ENCODE results near the gene SLCO3A1.

The SLCO3A1 gene

DNA sequence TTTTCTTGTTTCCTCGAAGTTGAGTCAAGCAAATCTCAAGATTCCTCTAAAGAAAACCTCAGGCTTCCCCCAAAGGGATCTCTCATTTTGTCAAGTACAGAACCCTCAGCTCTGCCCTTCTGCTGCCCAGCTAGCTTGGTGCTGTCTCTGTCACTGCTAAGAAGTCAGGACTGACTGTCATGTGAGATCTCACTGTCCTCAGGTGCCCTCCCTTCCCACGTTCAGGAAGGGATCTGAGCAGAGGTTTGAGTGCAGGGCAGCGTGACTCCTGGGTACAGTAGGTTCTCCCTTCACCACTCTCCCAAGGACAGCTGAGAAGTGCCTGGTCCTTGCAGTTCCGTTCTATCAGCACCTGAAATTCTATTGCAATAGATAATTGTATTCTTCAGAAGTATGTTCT, 229.7 kb downstream of the SLCO3A1 start:
- Histone ChIP-seq H3K9me3 (ENCODE audit: low read length) (no peaks in the 10 kb centered on the region), H3K27me3 (ENCODE audit: control insufficient read depth in 1 of 2, insufficient read depth in 2 of 2, low read length in 2 of 2) (no peaks in the 10 kb centered on the region), H3K4me3 (ENCODE audit: low read depth in 1 of 2, low read length in 2 of 2) (no peak overlapping the region), H3K36me3 (ENCODE audit: insufficient read depth, low read length) (no peaks in the 10 kb centered on the region), H3K4me1 (ENCODE audit: insufficient read depth, low read length) (peaks cover 9% of the 10 kb centered on the region), H3K9ac (ENCODE audit: low read length) (no peak overlapping the region), H3K27ac (ENCODE audit: low read depth, low read length) (no peak overlapping the region)

DNA sequence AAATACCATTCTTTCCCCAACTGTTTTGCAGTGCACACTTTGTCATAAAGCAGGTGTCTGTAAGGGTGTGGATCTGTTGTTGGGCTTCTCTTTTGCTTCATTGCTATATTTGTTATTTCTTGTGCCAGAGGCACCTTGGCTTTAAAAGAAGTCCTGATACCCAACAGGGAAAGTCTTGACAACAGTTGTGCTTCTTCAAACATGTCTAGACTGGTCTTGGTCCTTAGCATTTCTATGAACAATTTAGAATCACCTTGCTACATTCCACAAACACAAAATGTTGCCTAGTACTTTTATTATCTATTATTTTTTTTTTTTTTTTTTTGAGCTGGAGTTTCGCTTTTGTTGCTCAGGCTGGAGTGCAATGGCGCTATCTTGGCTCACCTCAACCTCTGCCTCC, 233.7 kb downstream of the SLCO3A1 start:
- Histone ChIP-seq H3K4me3 (ENCODE audit: low read depth in 1 of 2, low read length in 2 of 2) (no peak overlapping the region), H3K27me3 (ENCODE audit: control insufficient read depth in 1 of 2, insufficient read depth in 2 of 2, low read length in 2 of 2) (no peaks in the 10 kb centered on the region), H3K27ac (ENCODE audit: low read depth, low read length) (no peak overlapping the region), H3K4me1 (ENCODE audit: insufficient read depth, low read length) (peaks cover 3% of the 10 kb centered on the region), H3K36me3 (ENCODE audit: insufficient read depth, low read length) (no peaks in the 10 kb centered on the region), H3K9ac (ENCODE audit: low read length) (no peak overlapping the region), H3K9me3 (ENCODE audit: low read length) (no peaks in the 10 kb centered on the region)

DNA sequence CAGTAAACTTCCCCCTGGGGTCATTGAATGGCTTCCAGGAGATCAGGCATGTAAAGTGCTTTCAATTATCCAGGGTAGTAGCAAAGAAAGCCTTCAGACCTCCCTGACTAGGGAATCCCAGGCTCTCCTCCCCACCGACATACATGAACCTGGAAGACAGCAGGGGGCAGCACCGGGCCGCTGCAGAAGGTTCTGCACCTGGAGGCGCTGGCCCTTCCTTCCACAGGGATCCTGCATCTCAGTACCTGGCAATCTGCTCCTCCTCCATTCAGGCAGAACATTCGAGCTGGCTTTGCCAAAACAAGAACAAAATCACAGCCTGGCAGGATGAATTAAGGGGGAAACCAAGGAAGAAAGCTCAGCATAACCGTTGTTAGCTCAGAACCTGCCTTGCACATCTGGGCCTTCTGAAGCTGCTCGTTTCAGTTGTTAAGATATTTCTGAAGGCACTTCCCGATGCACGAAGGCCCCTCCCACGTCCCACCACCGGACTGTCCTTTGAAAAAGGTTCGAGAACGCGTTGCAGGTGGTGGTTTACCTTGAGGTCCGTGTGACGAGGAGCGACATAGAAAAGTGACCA, 237.7 kb downstream of the SLCO3A1 start:
- no peak overlapping the region for H3K27ac ChIP-seq (ENCODE audit: low read depth, low read length)
- no peaks in the 10 kb centered on the region for H3K9me3 ChIP-seq (ENCODE audit: low read length)
- no peaks in the 10 kb centered on the region for H3K4me1 ChIP-seq (ENCODE audit: insufficient read depth, low read length)
- H3K36me3 ChIP-seq (ENCODE audit: insufficient read depth, low read length): no peaks in the 10 kb centered on the region
- H3K9ac ChIP-seq (ENCODE audit: low read length): no peak overlapping the region
- no peak overlapping the region for H3K4me3 ChIP-seq (ENCODE audit: low read depth in 1 of 2, low read length in 2 of 2)
- H3K27me3 ChIP-seq (ENCODE audit: control insufficient read depth in 1 of 2, insufficient read depth in 2 of 2, low read length in 2 of 2): no peaks in the 10 kb centered on the region

DNA sequence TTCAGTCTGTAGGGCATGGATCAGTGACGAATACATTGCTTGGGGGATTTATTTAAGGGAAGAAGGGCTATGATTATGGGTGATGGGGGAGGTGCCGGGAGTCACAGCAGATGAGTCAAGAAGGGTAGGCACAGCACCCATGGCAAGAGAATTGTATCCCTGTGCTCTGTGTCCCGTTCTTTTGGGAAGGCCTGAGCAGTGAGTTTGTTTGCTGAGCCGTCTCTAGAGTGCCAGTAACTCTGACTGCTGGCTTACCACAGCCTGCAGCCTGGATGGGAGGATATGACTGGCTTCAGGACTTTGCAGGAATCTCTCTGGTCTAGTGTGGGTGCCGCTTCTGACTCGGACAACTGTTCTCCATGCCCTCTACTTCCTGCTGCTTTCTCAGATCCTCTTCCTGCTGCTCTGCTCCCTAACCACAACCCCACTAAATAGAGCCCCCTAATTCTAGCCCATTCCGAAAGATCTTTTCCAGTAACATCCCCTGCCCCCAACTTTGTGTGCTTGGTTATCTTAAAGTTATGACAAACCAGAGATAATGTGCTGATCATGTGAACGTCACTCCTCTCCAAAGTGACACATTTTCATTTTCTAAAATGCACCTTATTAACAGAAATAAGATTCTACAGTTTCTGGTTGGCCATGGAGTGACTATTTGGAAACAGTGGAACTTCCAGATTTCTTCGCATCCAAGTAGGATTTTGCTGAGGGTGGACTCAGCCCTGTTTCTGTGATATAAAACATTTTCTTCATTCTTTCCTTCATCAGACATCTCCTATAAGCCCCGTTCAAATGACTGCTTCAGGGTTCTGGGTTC, 239.0 kb downstream of the SLCO3A1 start:
- Histone ChIP-seq H3K27me3 (ENCODE audit: control insufficient read depth in 1 of 2, insufficient read depth in 2 of 2, low read length in 2 of 2) (no peaks in the 10 kb centered on the region), H3K4me3 (ENCODE audit: low read depth in 1 of 2, low read length in 2 of 2) (no peak overlapping the region), H3K36me3 (ENCODE audit: insufficient read depth, low read length) (no peaks in the 10 kb centered on the region), H3K4me1 (ENCODE audit: insufficient read depth, low read length) (no peaks in the 10 kb centered on the region), H3K9me3 (ENCODE audit: low read length) (no peaks in the 10 kb centered on the region), H3K27ac (ENCODE audit: low read depth, low read length) (no peak overlapping the region), H3K9ac (ENCODE audit: low read length) (no peak overlapping the region)

DNA sequence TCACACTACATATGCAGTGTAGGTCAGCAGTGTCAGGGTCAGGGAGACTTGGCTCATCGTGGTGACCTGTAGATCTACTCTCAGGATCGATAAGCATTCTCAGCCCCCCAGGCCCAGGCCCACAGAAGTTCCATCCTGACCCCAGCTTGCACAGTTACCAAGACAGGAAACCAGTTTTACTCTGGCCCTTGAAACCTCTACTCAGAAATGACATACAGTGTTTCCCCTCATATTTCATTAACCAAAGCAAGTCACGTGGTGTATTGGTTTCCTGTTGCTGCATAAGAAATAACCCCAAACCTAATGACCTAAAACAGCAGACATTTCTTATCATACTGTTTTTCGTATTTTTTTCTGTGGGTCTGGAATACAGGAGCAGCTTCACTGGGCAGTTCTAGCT, 242.2 kb downstream of the SLCO3A1 start:
- H3K9ac ChIP-seq (ENCODE audit: low read length): no peak overlapping the region
- H3K4me3 ChIP-seq (ENCODE audit: low read depth in 1 of 2, low read length in 2 of 2): no peak overlapping the region
- no peaks in the 10 kb centered on the region for H3K27me3 ChIP-seq (ENCODE audit: control insufficient read depth in 1 of 2, insufficient read depth in 2 of 2, low read length in 2 of 2)
- H3K36me3 ChIP-seq (ENCODE audit: insufficient read depth, low read length): no peaks in the 10 kb centered on the region
- H3K27ac ChIP-seq (ENCODE audit: low read depth, low read length): no peak overlapping the region
- H3K4me1 ChIP-seq (ENCODE audit: insufficient read depth, low read length): no peaks in the 10 kb centered on the region
- H3K9me3 ChIP-seq (ENCODE audit: low read length): no peaks in the 10 kb centered on the region

DNA sequence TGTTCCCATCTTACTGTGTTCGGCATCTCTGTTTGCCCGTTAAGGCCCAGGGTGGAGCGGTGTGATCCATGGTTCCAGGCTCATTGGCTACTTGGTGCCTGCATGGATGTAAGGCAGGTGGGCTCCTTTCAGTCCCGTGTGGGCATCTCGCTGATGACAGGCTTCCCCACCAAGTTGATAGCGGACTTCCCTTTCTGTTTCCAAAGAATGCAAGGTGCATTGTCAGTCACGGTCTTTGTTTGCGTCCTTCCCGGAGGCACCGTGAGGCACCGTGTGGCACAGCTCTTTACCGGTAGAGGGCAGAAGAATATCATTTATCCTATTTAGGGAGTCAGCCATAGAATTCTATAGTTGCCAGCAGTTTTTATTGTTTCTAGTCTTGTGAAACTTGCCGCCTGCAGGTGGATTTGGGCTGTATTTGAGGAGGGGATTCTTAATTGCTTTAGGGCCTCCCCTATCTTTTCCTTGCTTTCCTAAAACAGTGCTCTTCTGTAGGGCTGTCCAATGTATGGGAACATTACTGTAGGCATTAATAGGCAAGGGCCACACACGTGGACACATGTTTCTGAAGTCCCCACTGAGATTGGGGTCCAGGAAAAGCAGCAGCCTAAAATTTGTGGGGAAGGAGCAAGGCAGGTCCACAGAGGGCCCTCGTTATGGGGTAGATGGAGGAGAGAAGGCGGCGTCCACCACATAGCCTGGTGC, 244.1 kb downstream of the SLCO3A1 start:
- Histone ChIP-seq H3K9me3 (ENCODE audit: low read length) (no peaks in the 10 kb centered on the region), H3K27ac (ENCODE audit: low read depth, low read length) (no peak overlapping the region), H3K36me3 (ENCODE audit: insufficient read depth, low read length) (no peaks in the 10 kb centered on the region), H3K27me3 (ENCODE audit: control insufficient read depth in 1 of 2, insufficient read depth in 2 of 2, low read length in 2 of 2) (no peaks in the 10 kb centered on the region), H3K4me1 (ENCODE audit: insufficient read depth, low read length) (no peaks in the 10 kb centered on the region), H3K4me3 (ENCODE audit: low read depth in 1 of 2, low read length in 2 of 2) (no peak overlapping the region), H3K9ac (ENCODE audit: low read length) (no peak overlapping the region)

DNA sequence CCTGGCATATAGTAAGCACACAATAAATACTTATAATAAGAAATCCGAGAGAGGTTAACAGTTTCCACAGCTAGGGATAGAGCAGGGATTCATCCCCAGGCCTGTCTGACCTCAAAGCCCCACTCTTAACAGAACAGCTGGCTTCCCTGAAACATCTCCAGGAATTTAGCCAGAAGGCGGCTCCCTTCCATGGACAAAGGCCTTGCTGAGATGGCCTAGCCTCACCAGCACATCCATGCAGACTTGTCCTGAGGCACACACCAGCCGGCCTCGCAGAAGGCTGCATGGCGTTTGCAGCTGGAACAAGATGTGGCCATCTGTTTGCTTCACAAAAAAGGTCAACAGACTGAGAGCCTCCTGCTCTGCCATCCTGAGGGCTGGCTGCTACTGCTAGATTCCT, 245.4 kb downstream of the SLCO3A1 start:
- Histone ChIP-seq H3K36me3 (ENCODE audit: insufficient read depth, low read length) (no peaks in the 10 kb centered on the region), H3K4me1 (ENCODE audit: insufficient read depth, low read length) (no peaks in the 10 kb centered on the region), H3K27me3 (ENCODE audit: control insufficient read depth in 1 of 2, insufficient read depth in 2 of 2, low read length in 2 of 2) (no peaks in the 10 kb centered on the region), H3K9ac (ENCODE audit: low read length) (no peak overlapping the region), H3K4me3 (ENCODE audit: low read depth in 1 of 2, low read length in 2 of 2) (no peak overlapping the region), H3K9me3 (ENCODE audit: low read length) (no peaks in the 10 kb centered on the region), H3K27ac (ENCODE audit: low read depth, low read length) (no peak overlapping the region)

DNA sequence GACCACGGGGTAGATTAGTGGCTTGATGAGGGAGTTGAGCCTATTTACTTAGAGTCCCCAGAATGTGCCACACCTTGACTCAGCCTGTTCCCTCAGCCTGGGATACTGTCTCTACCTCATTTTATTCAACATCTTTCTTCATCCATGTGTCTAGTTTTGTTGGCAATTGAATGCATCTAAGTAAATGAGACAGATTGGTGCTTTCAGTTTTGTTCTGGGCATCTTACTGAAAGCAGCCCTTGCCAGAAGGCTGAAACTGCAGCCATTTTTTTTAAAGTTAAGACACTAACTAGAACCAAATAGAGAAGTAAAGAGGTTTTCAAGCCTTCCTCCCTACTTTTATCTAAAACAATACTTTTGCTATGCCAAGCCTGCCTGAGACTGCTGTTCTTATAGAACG, 246.8 kb downstream of the SLCO3A1 start:
- Histone ChIP-seq H3K36me3 (ENCODE audit: insufficient read depth, low read length) (no peaks in the 10 kb centered on the region), H3K27me3 (ENCODE audit: control insufficient read depth in 1 of 2, insufficient read depth in 2 of 2, low read length in 2 of 2) (no peaks in the 10 kb centered on the region), H3K9me3 (ENCODE audit: low read length) (no peaks in the 10 kb centered on the region), H3K27ac (ENCODE audit: low read depth, low read length) (no peak overlapping the region), H3K9ac (ENCODE audit: low read length) (no peak overlapping the region), H3K4me1 (ENCODE audit: insufficient read depth, low read length) (no peaks in the 10 kb centered on the region), H3K4me3 (ENCODE audit: low read depth in 1 of 2, low read length in 2 of 2) (no peak overlapping the region)

DNA sequence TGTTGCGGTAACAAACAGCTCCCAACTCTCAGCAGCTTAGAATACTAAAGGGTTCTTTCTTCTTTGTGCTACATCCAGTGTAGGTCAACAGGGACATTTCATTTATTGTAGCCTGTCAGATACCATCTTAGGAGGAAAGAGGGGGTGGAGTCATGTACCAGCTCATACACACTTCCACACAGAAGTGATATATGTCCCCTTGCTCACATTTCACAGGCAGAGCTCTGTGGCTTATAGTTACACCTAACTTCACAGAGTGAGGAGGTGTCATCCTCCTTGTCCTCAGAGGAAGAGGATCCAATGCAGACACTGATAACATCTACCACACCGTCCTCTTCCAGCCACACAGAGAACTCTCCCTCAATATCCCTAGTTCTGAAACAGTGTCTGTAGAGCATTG, 247.2 kb downstream of the SLCO3A1 start:
- Histone ChIP-seq H3K36me3 (ENCODE audit: insufficient read depth, low read length) (no peaks in the 10 kb centered on the region), H3K4me1 (ENCODE audit: insufficient read depth, low read length) (no peaks in the 10 kb centered on the region), H3K27ac (ENCODE audit: low read depth, low read length) (no peak overlapping the region), H3K9ac (ENCODE audit: low read length) (no peak overlapping the region), H3K9me3 (ENCODE audit: low read length) (no peaks in the 10 kb centered on the region), H3K27me3 (ENCODE audit: control insufficient read depth in 1 of 2, insufficient read depth in 2 of 2, low read length in 2 of 2) (no peaks in the 10 kb centered on the region), H3K4me3 (ENCODE audit: low read depth in 1 of 2, low read length in 2 of 2) (no peak overlapping the region)

DNA sequence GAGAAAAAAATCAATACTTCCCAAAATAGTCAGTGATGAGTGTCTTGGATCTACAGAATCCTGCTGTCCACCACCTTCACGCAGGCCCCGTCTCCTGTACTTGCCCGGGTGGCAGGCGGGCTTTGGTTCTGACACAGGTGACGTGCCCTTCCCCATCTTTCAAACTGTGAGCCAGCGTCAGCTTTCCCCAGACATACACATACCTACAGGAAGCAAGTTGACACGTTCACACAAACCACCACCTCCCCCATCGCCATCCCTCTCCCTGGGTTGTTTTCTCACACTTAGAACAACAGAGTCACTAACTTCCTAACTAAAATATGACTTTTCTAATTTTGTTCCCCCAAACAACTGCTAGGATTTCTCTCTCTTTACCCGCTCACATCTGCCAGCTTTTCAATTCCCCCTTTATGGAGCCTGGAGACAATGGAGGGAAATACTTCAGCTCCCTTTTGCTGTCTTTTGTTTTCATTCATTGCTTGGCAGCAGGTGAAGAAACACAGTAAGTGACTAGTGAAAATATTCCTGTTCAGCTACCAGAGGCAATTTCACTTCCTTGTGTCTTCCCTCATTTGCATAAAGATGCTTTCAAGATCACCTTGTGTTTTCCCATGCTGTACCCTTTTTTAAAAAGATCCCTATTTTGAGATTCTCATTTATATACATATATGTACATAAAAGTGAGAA, 248.3 kb downstream of the SLCO3A1 start:
- H3K27me3 ChIP-seq (ENCODE audit: control insufficient read depth in 1 of 2, insufficient read depth in 2 of 2, low read length in 2 of 2): no peaks in the 10 kb centered on the region
- no peaks in the 10 kb centered on the region for H3K9me3 ChIP-seq (ENCODE audit: low read length)
- no peak overlapping the region for H3K4me3 ChIP-seq (ENCODE audit: low read depth in 1 of 2, low read length in 2 of 2)
- H3K36me3 ChIP-seq (ENCODE audit: insufficient read depth, low read length): no peaks in the 10 kb centered on the region
- no peaks in the 10 kb centered on the region for H3K4me1 ChIP-seq (ENCODE audit: insufficient read depth, low read length)
- H3K9ac ChIP-seq (ENCODE audit: low read length): no peak overlapping the region
- no peak overlapping the region for H3K27ac ChIP-seq (ENCODE audit: low read depth, low read length)

DNA sequence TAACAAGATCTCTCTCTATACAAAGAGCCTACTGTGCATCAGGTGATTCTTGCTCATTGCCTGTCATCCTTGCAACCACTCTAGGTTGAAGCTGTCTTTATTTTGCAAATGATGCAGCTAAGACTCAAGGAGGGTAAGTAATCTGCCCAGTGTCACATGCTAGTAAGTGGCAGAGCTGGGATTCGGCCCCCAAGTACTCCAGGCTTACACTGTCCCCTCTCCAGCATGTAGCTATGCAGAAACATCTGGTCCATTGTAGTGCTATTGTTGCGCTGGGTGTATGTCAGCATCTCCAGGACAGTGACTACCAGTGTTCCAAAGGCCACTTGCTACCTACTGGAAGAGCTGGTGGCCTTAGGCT, 248.9 kb downstream of the SLCO3A1 start:
- H3K4me1 ChIP-seq (ENCODE audit: insufficient read depth, low read length): no peaks in the 10 kb centered on the region
- no peaks in the 10 kb centered on the region for H3K27me3 ChIP-seq (ENCODE audit: control insufficient read depth in 1 of 2, insufficient read depth in 2 of 2, low read length in 2 of 2)
- H3K4me3 ChIP-seq (ENCODE audit: low read depth in 1 of 2, low read length in 2 of 2): no peak overlapping the region
- no peak overlapping the region for H3K27ac ChIP-seq (ENCODE audit: low read depth, low read length)
- H3K9ac ChIP-seq (ENCODE audit: low read length): no peak overlapping the region
- H3K36me3 ChIP-seq (ENCODE audit: insufficient read depth, low read length): no peaks in the 10 kb centered on the region
- no peaks in the 10 kb centered on the region for H3K9me3 ChIP-seq (ENCODE audit: low read length)
